Mucosa of gallbladder (tissue), 1 donor: ENCODE measurements around the gene DBNDD2. TPM values are rescaled to one million over a fixed set of nuclear protein-coding genes. Genes with fewer than 3 reads are reported as not detected.
A peak's percentile ranks its signal among the peaks of the same experiment; 100 is the strongest.

Experiments
- DNase-seq: peaks from one replicate; pipeline ENCODE4 v3.0.0-alpha.2; 2020; ENCODE audit warnings: low spot score
- total RNA-seq: library from RNA; stranded (reverse); gene quantifications from one replicate; pipeline ENCODE4 v1.2.1, GENCODE V29; 2021
- donor health status: DM: no; HTN: no; CAD: no.

The DBNDD2 gene
- total RNA-seq = 48.0 TPM

- no peak for DNase-seq
Measured at GRCh38 chr20:45407783-45408645, at the start of gene DBNDD2. DBNDD2 (plus strand) TSS chr20:45408289; CDS start chr20:45408468, 179 bp downstream.

- DNase-seq = no peak
Measured at GRCh38 chr20:45359069-45359405, 49.1 kb upstream of the DBNDD2 start.

GRCh38 chr20:45359406-45360148 is 48.5 kb upstream of the DBNDD2 start:
- peak; percentile 71 for DNase-seq

GRCh38 chr20:45361793-45362192 is 46.3 kb upstream of the DBNDD2 start:
- no peak for DNase-seq

- peak; percentile 99 for DNase-seq
Measured at GRCh38 chr20:45362804-45363610, 45.1 kb upstream of the DBNDD2 start, which contains the start of gene SYS1. SYS1 (plus strand) TSS chr20:45363156; CDS start chr20:45363532, 376 bp downstream.

GRCh38 chr20:45363611-45364492 is 44.2 kb upstream of the DBNDD2 start:
- DNase-seq = no peak

- DNase-seq = no peak
Measured at GRCh38 chr20:45365444-45365970, 42.6 kb upstream of the DBNDD2 start.

GRCh38 chr20:45366192-45366591 is 41.9 kb upstream of the DBNDD2 start:
- DNase-seq = no peak

GRCh38 chr20:45366631-45367030 is 41.5 kb upstream of the DBNDD2 start:
- DNase-seq = no peak

- DNase-seq = no peak
Measured at GRCh38 chr20:45367126-45367525, 41.0 kb upstream of the DBNDD2 start.

GRCh38 chr20:45368221-45368980 is 39.7 kb upstream of the DBNDD2 start:
- DNase-seq = no peak

GRCh38 chr20:45370571-45371160 is 37.4 kb upstream of the DBNDD2 start:
- DNase-seq = no peak

GRCh38 chr20:45372241-45372640 is 35.8 kb upstream of the DBNDD2 start:
- DNase-seq = no peak

- DNase-seq = peak; percentile 36
Measured at GRCh38 chr20:45372646-45373352, 35.3 kb upstream of the DBNDD2 start.

- peak; percentile 87 for DNase-seq
Measured at GRCh38 chr20:45373353-45374100, 34.6 kb upstream of the DBNDD2 start.

- no peak for DNase-seq
Measured at GRCh38 chr20:45374101-45374467, 34.0 kb upstream of the DBNDD2 start.

GRCh38 chr20:45374966-45375365 is 33.1 kb upstream of the DBNDD2 start:
- no peak for DNase-seq

GRCh38 chr20:45377269-45377668 is 30.8 kb upstream of the DBNDD2 start:
- no peak for DNase-seq
